Hepatocyte (in vitro differentiated cells): ENCODE results near the gene TPST1. TPM values are rescaled to one million over a fixed set of nuclear protein-coding genes. Genes with fewer than 3 reads are reported as not detected.
"Not testable (repeated sequence)": the region's sequence is repeated elsewhere in the genome, so short reads cannot be mapped to it uniquely, and the experiment has no call there.

ENCODE experiments used
- DNase-seq: peaks from one replicate; pipeline ENCODE4 v3.0.0-alpha.2; 2016; ENCODE audit warnings: low spot score
- H2AFZ ChIP-seq: fragments of 200-600 bp; sonication (generic); 2 replicates; pipeline ENCODE4 v1.6.0; 2016; ENCODE audit warnings: antibody characterized with exemption, mild to moderate bottlenecking
- H3K27ac ChIP-seq: fragments of 200-600 bp; sonication (generic); 2 replicates; pipeline ENCODE4 v1.5.1; 2016; ENCODE audit warnings: mild to moderate bottlenecking
- H3K27me3 ChIP-seq: fragments of 200-600 bp; sonication (generic); 2 replicates; pipeline ENCODE4 v1.6.1; 2016
- H3K36me3 ChIP-seq: fragments of 200-600 bp; sonication (generic); replicated peaks from 2 replicates; pipeline ENCODE4 v1.5.1; 2016; ENCODE audit warnings: low read depth; ENCODE audit not compliant: insufficient read depth
- H3K4me1 ChIP-seq: fragments of 200-600 bp; sonication (generic); 2 replicates; pipeline ENCODE4 v1.5.1; 2016; ENCODE audit warnings: mild to moderate bottlenecking, moderate library complexity; ENCODE audit not compliant: insufficient read depth
- H3K4me2 ChIP-seq: fragments of 200-600 bp; sonication (generic); 2 replicates; pipeline ENCODE4 v1.6.0; 2016
- H3K4me3 ChIP-seq: fragments of 200-600 bp; sonication (generic); 2 replicates; pipeline ENCODE4 v1.5.1; 2016; ENCODE audit warnings: mild to moderate bottlenecking
- H3K79me2 ChIP-seq: fragments of 200-600 bp; sonication (generic); 2 replicates; pipeline ENCODE4 v1.6.0; 2017; ENCODE audit warnings: mild to moderate bottlenecking
- H3K9me2 ChIP-seq: fragments of 200-600 bp; sonication (generic); replicated peaks from 2 replicates; pipeline ENCODE4 v1.6.0; 2017; ENCODE audit warnings: mild to moderate bottlenecking; ENCODE audit not compliant: insufficient read depth
- H3K9me3 ChIP-seq: fragments of 200-600 bp; sonication (generic); 2 replicates; pipeline ENCODE4 v1.5.1; 2016; ENCODE audit warnings: low read depth, mild to moderate bottlenecking
- H4K20me1 ChIP-seq: fragments of 200-600 bp; sonication (generic); 2 replicates; pipeline ENCODE4 v1.6.0; 2016; ENCODE audit warnings: mild to moderate bottlenecking; ENCODE audit not compliant: insufficient read depth, poor library complexity, severe bottlenecking
- CTCF ChIP-seq: fragments of 200-600 bp; sonication (generic); IDR thresholded peaks from 2 replicates; pipeline ENCODE4 v1.5.1; 2016; ENCODE audit warnings: antibody characterized with exemption, mild to moderate bottlenecking; ENCODE audit not compliant: poor library complexity
- EZH2 ChIP-seq: fragments of 200-600 bp; sonication (generic); IDR thresholded peaks from 2 replicates; pipeline ENCODE4 v1.6.1; 2016; ENCODE audit warnings: antibody characterized with exemption, mild to moderate bottlenecking, borderline replicate concordance
- EZH2phosphoT487 ChIP-seq: fragments of 200-600 bp; sonication (generic); IDR thresholded peaks from one replicate; pipeline ENCODE4 v1.6.1; 2018; ENCODE audit warnings: antibody characterized with exemption, mild to moderate bottlenecking, low read depth, moderate library complexity; ENCODE audit not compliant: unreplicated experiment, severe bottlenecking
- WGBS: methylation state at CpG from one replicate; pipeline ENCODE4 v1.1.6; 2016; ENCODE audit warnings: low lambda C conversion rate; ENCODE audit errors: missing lambda C conversion rate; 5-methylcytosine and 5-hydroxymethylcytosine counted together
- polyA plus RNA-seq: library from polyadenylated mRNA; unstranded; fragments of >200 nt; fragmentation: Nextera tagmentation; extraction: Ambion mirVana; gene quantifications from 2 replicates; pipeline ENCODE4 v1.2.1, GENCODE V29; 2016
- total RNA-seq: library from RNA; depleted of rRNA; stranded (reverse); fragments of >200 nt; gene quantifications from 2 replicates; pipeline ENCODE4 v1.2.3, GENCODE V29; 2014

Gene TPST1
- total and polyA plus RNA-seq, 2 experiments from 2014 or later = 85.2 to 91.2 TPM

GRCh38 chr7:66398841-66399240 is 193.7 kb downstream of the TPST1 start:
- not testable (repeated sequence) for H3K79me2 ChIP-seq, H3K4me3 ChIP-seq, H3K4me2 ChIP-seq, H3K4me1 ChIP-seq, H3K9me3 ChIP-seq, H3K27ac ChIP-seq, H4K20me1 ChIP-seq, H3K36me3 ChIP-seq, H2AFZ ChIP-seq, DNase-seq, H3K27me3 ChIP-seq, H3K9me2 ChIP-seq
- WGBS = 88% methylated on average over 5 of the region's 5 CpGs

- no peak for TF ChIP-seq EZH2
- no peak for TF ChIP-seq CTCF
- TF ChIP-seq EZH2phosphoT487 = no peak
- H3K27me3 ChIP-seq = no peaks in the 10 kb centered on the region
- no peaks in the 10 kb centered on the region for H3K79me2 ChIP-seq
- no peak for DNase-seq
- H3K4me2 ChIP-seq = no peak overlapping the region
- no peaks in the 10 kb centered on the region for H4K20me1 ChIP-seq
- no peaks in the 10 kb centered on the region for H3K36me3 ChIP-seq
- no peaks in the 10 kb centered on the region for H3K9me2 ChIP-seq
- no peaks in the 10 kb centered on the region for H3K9me3 ChIP-seq
- H3K4me3 ChIP-seq = no peak overlapping the region
- no peak overlapping the region for H3K27ac ChIP-seq
- H3K4me1 ChIP-seq = no peaks in the 10 kb centered on the region
- no peak overlapping the region for H2AFZ ChIP-seq
Observed at GRCh38 chr7:66399566-66399965, 194.4 kb downstream of the TPST1 start.

GRCh38 chr7:66400400-66400799 is 195.3 kb downstream of the TPST1 start:
- H3K4me1 ChIP-seq = no peaks in the 10 kb centered on the region
- H3K9me3 ChIP-seq = no peaks in the 10 kb centered on the region
- no peaks in the 10 kb centered on the region for H3K36me3 ChIP-seq
- no peak overlapping the region for H3K4me3 ChIP-seq
- WGBS = 94% methylated on average over 3 of the region's 3 CpGs
- H3K27ac ChIP-seq = no peak overlapping the region
- H3K4me2 ChIP-seq = no peak overlapping the region
- H4K20me1 ChIP-seq = no peaks in the 10 kb centered on the region
- no peak overlapping the region for H2AFZ ChIP-seq
- no peak for DNase-seq
- no peaks in the 10 kb centered on the region for H3K9me2 ChIP-seq
- no peak for TF ChIP-seq EZH2
- no peak for TF ChIP-seq EZH2phosphoT487
- no peak for TF ChIP-seq CTCF
- no peaks in the 10 kb centered on the region for H3K79me2 ChIP-seq
- no peaks in the 10 kb centered on the region for H3K27me3 ChIP-seq

DNA sequence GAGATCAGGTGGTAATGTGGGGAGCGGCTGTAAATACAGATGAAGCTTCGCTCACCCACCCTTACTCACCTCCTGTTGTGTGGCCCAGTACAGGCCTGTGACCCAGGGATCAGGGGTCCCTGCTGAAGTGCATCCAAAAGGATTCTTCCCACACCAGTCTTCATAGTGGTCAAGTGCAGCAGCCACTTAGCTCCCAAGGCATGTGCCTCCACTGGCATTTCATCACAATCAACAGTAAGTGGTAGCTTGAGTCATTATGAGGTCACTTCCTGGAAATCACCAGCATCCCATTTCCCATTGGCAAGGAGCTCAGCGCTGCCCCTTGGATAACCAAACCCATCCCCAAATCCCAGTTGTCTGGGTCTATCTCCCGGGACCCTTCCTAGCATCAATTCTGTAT is 196.0 kb downstream of the TPST1 start:
- not testable (repeated sequence) for H3K79me2 ChIP-seq, H3K27ac ChIP-seq, H3K4me1 ChIP-seq, DNase-seq, H3K4me3 ChIP-seq, H4K20me1 ChIP-seq, H2AFZ ChIP-seq, H3K9me2 ChIP-seq, H3K9me3 ChIP-seq, H3K4me2 ChIP-seq, H3K36me3 ChIP-seq, H3K27me3 ChIP-seq
- WGBS = 97% methylated on average over 4 of the region's 4 CpGs

DNA sequence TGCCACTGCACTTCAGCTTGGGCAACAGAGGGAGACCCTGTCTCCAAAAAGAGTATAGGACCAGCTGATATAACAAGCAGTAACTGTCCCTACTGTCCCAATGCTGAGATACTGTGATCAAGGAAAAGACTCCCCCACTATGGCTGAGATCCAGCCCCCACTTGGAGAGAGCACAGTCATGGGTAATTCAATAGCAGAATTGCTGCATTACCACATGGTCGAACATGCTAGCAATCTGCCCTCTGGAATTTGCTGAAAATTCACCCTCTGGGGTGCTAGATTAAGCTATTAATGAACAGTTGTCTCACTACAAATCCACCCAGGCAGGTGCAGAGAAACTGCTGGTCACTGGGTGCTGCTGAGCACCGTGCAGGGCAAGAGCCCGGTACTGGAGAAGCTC is 196.8 kb downstream of the TPST1 start:
- not testable (repeated sequence) for H4K20me1 ChIP-seq, H3K27me3 ChIP-seq, H2AFZ ChIP-seq, DNase-seq, H3K4me3 ChIP-seq, H3K79me2 ChIP-seq, H3K9me2 ChIP-seq, H3K9me3 ChIP-seq, H3K4me1 ChIP-seq, H3K27ac ChIP-seq, H3K36me3 ChIP-seq, H3K4me2 ChIP-seq
- 98% methylated on average over 3 of the region's 3 CpGs for WGBS
